HepG2 (cell line): Measurements from ENCODE around the gene MOK. TPM values are rescaled to one million over a fixed set of nuclear protein-coding genes. Genes with fewer than 3 reads are reported as not detected.

Experiments used
- ARNTL ChIP-seq: sonication (generic); formaldehyde crosslinking; IDR thresholded peaks from 2 replicates; pipeline ENCODE4 v1.4.0; 2020; ENCODE audit warnings: mild to moderate bottlenecking, missing genetic modification reagents
- FOXC1 ChIP-seq: sonication (generic); formaldehyde crosslinking; IDR thresholded peaks from 2 replicates; pipeline ENCODE4 v1.8.0; 2022; ENCODE audit warnings: mild to moderate bottlenecking, missing genetic modification reagents, borderline replicate concordance
- NPAS2 ChIP-seq: sonication (generic); formaldehyde crosslinking; IDR thresholded peaks from 2 replicates; pipeline ENCODE4 v1.8.0; 2022; ENCODE audit warnings: mild to moderate bottlenecking, missing genetic modification reagents, borderline replicate concordance
- RFX1 ChIP-seq: fragments of 450-650 bp; IDR thresholded peaks from 2 replicates; pipeline ENCODE4 v1.6.1; 2017
- RORA ChIP-seq: sonication (generic); formaldehyde crosslinking; IDR thresholded peaks from 2 replicates; pipeline ENCODE4 v1.5.0; 2020; ENCODE audit warnings: mild to moderate bottlenecking, missing genetic modification reagents, moderate library complexity
- SMAD3 ChIP-seq: sonication (generic); formaldehyde crosslinking; IDR thresholded peaks from 2 replicates; pipeline ENCODE4 v1.4.0; 2020; ENCODE audit warnings: missing genetic modification reagents
- SNAI1 ChIP-seq: sonication (generic); formaldehyde crosslinking; IDR thresholded peaks from 2 replicates; pipeline ENCODE4 v1.5.0; 2020; ENCODE audit warnings: mild to moderate bottlenecking, missing genetic modification reagents, borderline replicate concordance
- ZNF292 ChIP-seq: sonication (generic); formaldehyde crosslinking; IDR thresholded peaks from 2 replicates; pipeline ENCODE4 v1.8.1; 2022; ENCODE audit warnings: mild to moderate bottlenecking, low read depth, missing genetic modification reagents, borderline replicate concordance
- polyA plus RNA-seq, 8 experiments: library from polyadenylated mRNA; depleted of rRNA in 3 of 8; stranded (reverse) in 7 of 8; unstranded in 1 of 8; fragments of >200 nt; fragmentation: Illumina TruSeq in 4 of 8; extraction: Trizol in 4 of 8; gene quantifications; 2 replicates each; pipeline versions ENCODE4 v1.2.1 to v1.2.3, GENCODE V29; 2011 to 2016; ENCODE audit warnings: low read depth in 4 of 8, missing spikeins in 1 of 8, mixed read lengths in 1 of 8; ENCODE audit not compliant: insufficient read depth in 1 of 8
- total RNA-seq, 5 experiments: library from RNA; depleted of rRNA; stranded (reverse); fragments of >200 nt; fragmentation: Illumina TruSeq; extraction: Trizol; gene quantifications; 2 replicates each; pipeline ENCODE4 v1.2.3, GENCODE V29; 2016; ENCODE audit warnings: low read depth in 1 of 5
- TF ChIP-seq, protein P1 (sequence below): sonication (generic); formaldehyde crosslinking; IDR thresholded peaks from 2 replicates; pipeline ENCODE4 v1.4.0; 2020; ENCODE audit warnings: mild to moderate bottlenecking, missing genetic modification reagents
- TF ChIP-seq, protein P2 (sequence below): sonication (generic); formaldehyde crosslinking; IDR thresholded peaks from 2 replicates; pipeline ENCODE4 v1.4.0; 2020; ENCODE audit warnings: missing genetic modification reagents
- TF ChIP-seq, protein P3 (sequence below), 2 experiments: sonication (generic) in 1 of 2; formaldehyde crosslinking in 1 of 2; IDR thresholded peaks; 2 replicates each; pipeline versions ENCODE4 v1.4.0 to v1.6.1; 2016 to 2020; ENCODE audit warnings: borderline replicate concordance in 1 of 2, low read depth in 1 of 2, mild to moderate bottlenecking in 1 of 2, missing genetic modification reagents in 1 of 2
- TF ChIP-seq, protein P4 (sequence below), 2 experiments: sonication (generic) in 1 of 2; formaldehyde crosslinking in 1 of 2; IDR thresholded peaks; 2 replicates each; pipeline versions ENCODE4 v1.6.1 to v1.9.0; 2014 to 2022; ENCODE audit warnings: antibody characterized with exemption in 1 of 2, borderline replicate concordance in 1 of 2, inconsistent platforms in 1 of 2, low read depth in 1 of 2, missing genetic modification reagents in 1 of 2
- TF ChIP-seq, protein P5 (sequence below): IDR thresholded peaks from 2 replicates; pipeline ENCODE4 v1.6.1; 2016; ENCODE audit warnings: missing biosample characterization, missing genetic modification reagents, low read depth

Gene MOK
- total and polyA plus RNA-seq, 2 of the 13 experiments (the other 11 are each of a cell fraction or from before 2014, with no cell fraction given), result 15.3 to 16.9 TPM

DNA sequence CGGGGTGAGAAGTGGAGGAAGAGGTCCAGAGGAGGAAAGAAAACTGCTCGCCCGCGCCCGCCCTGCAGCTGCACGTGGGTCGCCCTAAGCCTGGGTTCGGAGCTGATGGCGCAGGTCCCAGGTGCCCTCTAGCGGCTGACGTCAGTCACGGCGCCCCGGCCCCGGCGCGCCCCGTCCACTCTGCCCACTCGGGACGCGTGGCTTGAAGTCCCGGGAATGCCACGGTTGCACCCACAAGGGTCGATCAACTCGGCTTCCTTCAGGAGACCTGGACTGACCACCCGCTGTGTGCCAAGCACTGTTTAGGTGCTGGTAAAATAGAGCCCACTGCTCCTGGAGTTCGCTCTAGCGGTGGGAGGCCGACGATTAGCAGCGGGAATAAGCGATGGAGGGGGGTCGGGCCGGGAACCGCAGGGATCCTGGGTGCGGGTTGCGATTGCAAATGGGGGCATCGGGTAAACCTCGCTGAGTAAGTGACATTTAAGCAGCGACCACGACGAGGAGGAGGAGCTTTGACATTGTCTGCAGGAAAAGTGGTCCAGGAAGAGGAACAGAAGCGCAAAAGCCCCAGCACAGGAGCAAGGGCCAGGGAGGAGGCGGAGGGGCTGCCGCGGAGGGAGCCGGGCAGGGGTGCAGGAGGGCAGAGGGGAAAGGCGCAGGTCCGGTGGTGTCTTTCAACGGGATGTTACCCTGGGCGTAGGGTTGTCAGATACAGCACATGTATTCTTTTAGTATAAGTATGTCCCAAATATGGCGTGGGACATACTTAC, 9.5 kb upstream of the MOK start (continued):
- TF ChIP-seq NPAS2 (CRISPR knock-in tag) (no peak), RFX1 (no peak), SMAD3 (peak; percentile 85), ZNF292 (CRISPR knock-in tag) (peak; percentile 46; the same call in 1 of the 2 replicates), RORA (CRISPR knock-in tag) (no peak), SNAI1 (CRISPR knock-in tag) (no peak), FOXC1 (CRISPR knock-in tag) (peak; percentile 75), ARNTL (CRISPR knock-in tag) (peak; percentile 91)
- TF ChIP-seq, protein P1, sequence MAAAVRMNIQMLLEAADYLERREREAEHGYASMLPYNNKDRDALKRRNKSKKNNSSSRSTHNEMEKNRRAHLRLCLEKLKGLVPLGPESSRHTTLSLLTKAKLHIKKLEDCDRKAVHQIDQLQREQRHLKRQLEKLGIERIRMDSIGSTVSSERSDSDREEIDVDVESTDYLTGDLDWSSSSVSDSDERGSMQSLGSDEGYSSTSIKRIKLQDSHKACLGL (CRISPR knock-in tag), result peak; percentile 85; the same call in 1 of the 2 replicates
- TF ChIP-seq, protein P2, sequence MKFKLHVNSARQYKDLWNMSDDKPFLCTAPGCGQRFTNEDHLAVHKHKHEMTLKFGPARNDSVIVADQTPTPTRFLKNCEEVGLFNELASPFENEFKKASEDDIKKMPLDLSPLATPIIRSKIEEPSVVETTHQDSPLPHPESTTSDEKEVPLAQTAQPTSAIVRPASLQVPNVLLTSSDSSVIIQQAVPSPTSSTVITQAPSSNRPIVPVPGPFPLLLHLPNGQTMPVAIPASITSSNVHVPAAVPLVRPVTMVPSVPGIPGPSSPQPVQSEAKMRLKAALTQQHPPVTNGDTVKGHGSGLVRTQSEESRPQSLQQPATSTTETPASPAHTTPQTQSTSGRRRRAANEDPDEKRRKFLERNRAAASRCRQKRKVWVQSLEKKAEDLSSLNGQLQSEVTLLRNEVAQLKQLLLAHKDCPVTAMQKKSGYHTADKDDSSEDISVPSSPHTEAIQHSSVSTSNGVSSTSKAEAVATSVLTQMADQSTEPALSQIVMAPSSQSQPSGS (CRISPR knock-in tag), result peak; percentile 27; the same call in 1 of the 2 replicates
- TF ChIP-seq, protein P3, sequence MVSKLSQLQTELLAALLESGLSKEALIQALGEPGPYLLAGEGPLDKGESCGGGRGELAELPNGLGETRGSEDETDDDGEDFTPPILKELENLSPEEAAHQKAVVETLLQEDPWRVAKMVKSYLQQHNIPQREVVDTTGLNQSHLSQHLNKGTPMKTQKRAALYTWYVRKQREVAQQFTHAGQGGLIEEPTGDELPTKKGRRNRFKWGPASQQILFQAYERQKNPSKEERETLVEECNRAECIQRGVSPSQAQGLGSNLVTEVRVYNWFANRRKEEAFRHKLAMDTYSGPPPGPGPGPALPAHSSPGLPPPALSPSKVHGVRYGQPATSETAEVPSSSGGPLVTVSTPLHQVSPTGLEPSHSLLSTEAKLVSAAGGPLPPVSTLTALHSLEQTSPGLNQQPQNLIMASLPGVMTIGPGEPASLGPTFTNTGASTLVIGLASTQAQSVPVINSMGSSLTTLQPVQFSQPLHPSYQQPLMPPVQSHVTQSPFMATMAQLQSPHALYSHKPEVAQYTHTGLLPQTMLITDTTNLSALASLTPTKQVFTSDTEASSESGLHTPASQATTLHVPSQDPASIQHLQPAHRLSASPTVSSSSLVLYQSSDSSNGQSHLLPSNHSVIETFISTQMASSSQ (IDR thresholded peaks at IDR 0.05; ENCODE audit: low read depth), result no peak
- TF ChIP-seq, protein P3 (CRISPR knock-in tag; IDR thresholded peaks at IDR 0.05; ENCODE audit: borderline replicate concordance), result peak; percentile 53; the same call in 1 of the 2 replicates
- TF ChIP-seq, protein P4, sequence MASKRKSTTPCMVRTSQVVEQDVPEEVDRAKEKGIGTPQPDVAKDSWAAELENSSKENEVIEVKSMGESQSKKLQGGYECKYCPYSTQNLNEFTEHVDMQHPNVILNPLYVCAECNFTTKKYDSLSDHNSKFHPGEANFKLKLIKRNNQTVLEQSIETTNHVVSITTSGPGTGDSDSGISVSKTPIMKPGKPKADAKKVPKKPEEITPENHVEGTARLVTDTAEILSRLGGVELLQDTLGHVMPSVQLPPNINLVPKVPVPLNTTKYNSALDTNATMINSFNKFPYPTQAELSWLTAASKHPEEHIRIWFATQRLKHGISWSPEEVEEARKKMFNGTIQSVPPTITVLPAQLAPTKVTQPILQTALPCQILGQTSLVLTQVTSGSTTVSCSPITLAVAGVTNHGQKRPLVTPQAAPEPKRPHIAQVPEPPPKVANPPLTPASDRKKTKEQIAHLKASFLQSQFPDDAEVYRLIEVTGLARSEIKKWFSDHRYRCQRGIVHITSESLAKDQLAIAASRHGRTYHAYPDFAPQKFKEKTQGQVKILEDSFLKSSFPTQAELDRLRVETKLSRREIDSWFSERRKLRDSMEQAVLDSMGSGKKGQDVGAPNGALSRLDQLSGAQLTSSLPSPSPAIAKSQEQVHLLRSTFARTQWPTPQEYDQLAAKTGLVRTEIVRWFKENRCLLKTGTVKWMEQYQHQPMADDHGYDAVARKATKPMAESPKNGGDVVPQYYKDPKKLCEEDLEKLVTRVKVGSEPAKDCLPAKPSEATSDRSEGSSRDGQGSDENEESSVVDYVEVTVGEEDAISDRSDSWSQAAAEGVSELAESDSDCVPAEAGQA (IDR thresholded peaks at IDR 0.05; ENCODE audit: low read depth), result no peak
- TF ChIP-seq, protein P4 (CRISPR knock-in tag; IDR thresholded peaks at IDR 0.05; ENCODE audit: borderline replicate concordance), result no peak
- TF ChIP-seq, protein P5, sequence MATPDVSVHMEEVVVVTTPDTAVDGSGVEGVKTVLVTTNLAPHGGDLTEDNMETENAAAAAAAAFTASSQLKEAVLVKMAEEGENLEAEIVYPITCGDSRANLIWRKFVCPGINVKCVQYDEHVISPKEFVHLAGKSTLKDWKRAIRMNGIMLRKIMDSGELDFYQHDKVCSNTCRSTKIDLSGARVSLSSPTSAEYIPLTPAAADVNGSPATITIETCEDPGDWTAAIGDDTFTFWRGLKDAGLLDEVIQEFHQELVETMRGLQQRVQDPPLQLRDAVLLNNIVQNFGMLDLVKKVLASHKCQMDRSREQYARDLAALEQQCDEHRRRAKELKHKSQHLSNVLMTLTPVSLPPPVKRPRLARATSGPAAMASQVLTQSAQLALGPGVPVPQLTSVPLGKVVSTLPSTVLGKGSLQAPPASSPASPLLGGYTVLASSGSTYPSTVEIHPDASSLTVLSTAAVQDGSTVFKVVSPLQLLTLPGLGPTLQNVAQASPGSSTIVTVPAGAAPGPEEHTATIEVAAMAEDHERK, result no peak
